HepG2 (cell line): ENCODE data around the gene IZUMO4. TPM values are rescaled to one million over a fixed set of nuclear protein-coding genes. Genes with fewer than 3 reads are reported as not detected.

Experiments used
- ARHGAP35 ChIP-seq: sonication (generic); formaldehyde crosslinking; IDR thresholded peaks from 2 replicates; pipeline ENCODE4 v1.9.0; 2022; ENCODE audit warnings: mild to moderate bottlenecking, inconsistent platforms, moderate library complexity, missing genetic modification reagents, borderline replicate concordance
- ATF4 ChIP-seq, 2 experiments: fragments of 450-650 bp in 1 of 2; sonication (generic) in 1 of 2; formaldehyde crosslinking; IDR thresholded peaks; 2 replicates each; pipeline versions ENCODE4 v1.5.0 to v1.8.0; 2020 to 2022; ENCODE audit warnings: mild to moderate bottlenecking in 1 of 2, missing genetic modification reagents in 1 of 2
- HNF4A ChIP-seq: sonication (generic); formaldehyde crosslinking; IDR thresholded peaks from 2 replicates; pipeline ENCODE4 v1.4.0; 2020; ENCODE audit warnings: missing genetic modification reagents
- HNF4G ChIP-seq, 2 experiments: sonication (generic) in 1 of 2; formaldehyde crosslinking in 1 of 2; IDR thresholded peaks; 2 replicates each; pipeline versions ENCODE4 v1.4.0 to v1.6.1; 2011 to 2020; ENCODE audit warnings: borderline replicate concordance in 2 of 2, low read depth in 2 of 2, mild to moderate bottlenecking in 2 of 2, low read length in 1 of 2, missing genetic modification reagents in 1 of 2, moderate library complexity in 1 of 2
- IKZF5 ChIP-seq: IDR thresholded peaks from 2 replicates; pipeline ENCODE4 v1.6.1; 2018; ENCODE audit warnings: missing genetic modification reagents, mild to moderate bottlenecking, missing compliant biosample characterization
- JUN ChIP-seq: sonication (generic); formaldehyde crosslinking; IDR thresholded peaks from 2 replicates; pipeline ENCODE4 v1.4.0; 2020; ENCODE audit warnings: mild to moderate bottlenecking, missing genetic modification reagents
- LCORL ChIP-seq, 2 experiments: fragments of 450-650 bp in 1 of 2; sonication (generic) in 1 of 2; formaldehyde crosslinking in 1 of 2; IDR thresholded peaks; 2 replicates each; pipeline versions ENCODE4 v1.5.0 to v1.6.1; 2017 to 2020; ENCODE audit warnings: antibody characterized with exemption in 1 of 2, missing genetic modification reagents in 1 of 2
- MAF1 ChIP-seq: sonication (generic); formaldehyde crosslinking; IDR thresholded peaks from 2 replicates; pipeline ENCODE4 v1.5.0; 2020; ENCODE audit warnings: missing genetic modification reagents, borderline replicate concordance
- MAZ ChIP-seq, 2 experiments: sonication (generic) in 1 of 2; formaldehyde crosslinking in 1 of 2; IDR thresholded peaks; 2 replicates each; pipeline versions ENCODE4 v1.5.0 to v1.6.1; 2012 to 2020; ENCODE audit warnings: low read depth in 2 of 2, mild to moderate bottlenecking in 2 of 2, borderline replicate concordance in 1 of 2, improper control_type of control experiment in 1 of 2, low read length in 1 of 2, missing genetic modification reagents in 1 of 2, moderate library complexity in 1 of 2
- SNRNP70 ChIP-seq: fragments of 200-400 bp; formaldehyde crosslinking; IDR thresholded peaks from 2 replicates; pipeline ENCODE4 v1.6.1; 2017; ENCODE audit warnings: mild to moderate bottlenecking, low read depth, low read length, moderate library complexity
- TAF15 ChIP-seq: fragments of 200-400 bp; formaldehyde crosslinking; IDR thresholded peaks from one replicate; pipeline ENCODE4 v1.6.1; 2018; ENCODE audit warnings: mild to moderate bottlenecking, low read depth, low read length; ENCODE audit not compliant: poor library complexity, severe bottlenecking
- ZBTB21 ChIP-seq: sonication (generic); formaldehyde crosslinking; IDR thresholded peaks from 2 replicates; pipeline ENCODE4 v1.4.0; 2020; ENCODE audit warnings: missing genetic modification reagents
- ZKSCAN5 ChIP-seq: sonication (generic); formaldehyde crosslinking; IDR thresholded peaks from 2 replicates; pipeline ENCODE4 v1.5.1; 2020; ENCODE audit warnings: mild to moderate bottlenecking, missing genetic modification reagents
- ZNF335 ChIP-seq: sonication (generic); formaldehyde crosslinking; IDR thresholded peaks from 2 replicates; pipeline ENCODE4 v1.4.0; 2020; ENCODE audit warnings: missing genetic modification reagents
- ZNF382 ChIP-seq: sonication (generic); formaldehyde crosslinking; IDR thresholded peaks from 2 replicates; pipeline ENCODE4 v1.5.0; 2020; ENCODE audit warnings: missing genetic modification reagents, mild to moderate bottlenecking, borderline replicate concordance
- ZNF704 ChIP-seq: sonication (generic); formaldehyde crosslinking; IDR thresholded peaks from 2 replicates; pipeline ENCODE4 v1.8.1; 2023; ENCODE audit warnings: mild to moderate bottlenecking, inconsistent platforms, moderate library complexity, missing genetic modification reagents, borderline replicate concordance
- ZNF776 ChIP-seq: sonication (generic); formaldehyde crosslinking; IDR thresholded peaks from 2 replicates; pipeline ENCODE4 v1.4.0; 2020; ENCODE audit warnings: mild to moderate bottlenecking, missing genetic modification reagents
- ZNF777 ChIP-seq: sonication (generic); formaldehyde crosslinking; IDR thresholded peaks from 2 replicates; pipeline ENCODE4 v1.4.0; 2020; ENCODE audit warnings: missing genetic modification reagents
- ZNF850 ChIP-seq: sonication (generic); formaldehyde crosslinking; conservative IDR thresholded peaks from 2 replicates; pipeline ENCODE4 v1.9.0; 2021; ENCODE audit warnings: mild to moderate bottlenecking, missing genetic modification reagents
- polyA plus RNA-seq, 8 experiments: library from polyadenylated mRNA; depleted of rRNA in 3 of 8; stranded (reverse) in 7 of 8; unstranded in 1 of 8; fragments of >200 nt; fragmentation: Illumina TruSeq in 4 of 8; extraction: Trizol in 4 of 8; gene quantifications; 2 replicates each; pipeline versions ENCODE4 v1.2.1 to v1.2.3, GENCODE V29; 2011 to 2016; ENCODE audit warnings: low read depth in 4 of 8, missing spikeins in 1 of 8, mixed read lengths in 1 of 8; ENCODE audit not compliant: insufficient read depth in 1 of 8
- total RNA-seq, 5 experiments: library from RNA; depleted of rRNA; stranded (reverse); fragments of >200 nt; fragmentation: Illumina TruSeq; extraction: Trizol; gene quantifications; 2 replicates each; pipeline ENCODE4 v1.2.3, GENCODE V29; 2016; ENCODE audit warnings: low read depth in 1 of 5
- TF ChIP-seq, protein P1 (sequence below): sonication (generic); formaldehyde crosslinking; IDR thresholded peaks from 2 replicates; pipeline ENCODE4 v1.4.0; 2020; ENCODE audit warnings: missing genetic modification reagents
- TF ChIP-seq, protein P2 (sequence below): sonication (generic); formaldehyde crosslinking; IDR thresholded peaks from 2 replicates; pipeline ENCODE4 v1.4.0; 2020; ENCODE audit warnings: mild to moderate bottlenecking, missing genetic modification reagents
- TF ChIP-seq, protein P3 (sequence below): fragments of 450-650 bp; IDR thresholded peaks from 2 replicates; pipeline ENCODE4 v1.6.1; 2016

IZUMO4 gene
- total and polyA plus RNA-seq, 2 of the 13 experiments (the other 11 are each of a cell fraction or from before 2014, with no cell fraction given) = 0.77 to 3.9 TPM

DNA sequence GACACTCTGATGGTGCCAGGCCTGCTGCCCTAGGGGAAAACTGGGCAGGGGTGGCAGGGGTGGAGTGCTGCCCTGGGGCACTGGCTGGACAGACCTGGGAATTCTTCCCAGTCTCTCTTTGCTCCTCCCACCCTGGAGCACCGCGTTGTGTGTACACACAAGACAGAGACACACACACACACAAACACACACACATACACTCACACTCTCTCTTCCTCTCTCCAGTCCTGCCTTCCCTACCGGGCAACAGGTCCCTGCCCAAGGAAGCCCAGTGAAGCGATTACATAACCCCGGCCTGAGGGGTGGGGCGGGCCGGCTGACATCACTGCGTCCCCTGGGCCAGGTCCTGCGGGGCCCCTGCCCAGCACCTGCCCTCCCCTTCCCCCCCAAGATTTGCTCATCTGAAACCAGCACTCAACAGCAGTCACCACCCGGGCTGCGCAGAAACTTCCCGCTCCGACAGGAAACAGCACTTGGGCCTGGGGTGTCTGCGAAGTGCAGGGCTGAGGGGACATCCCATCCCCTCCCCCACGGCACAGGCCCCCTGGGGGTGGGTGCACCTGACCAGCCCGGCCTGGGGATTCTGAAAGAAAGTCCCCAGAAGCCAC lies 46.9 kb upstream of the IZUMO4 start (continued):
- TF ChIP-seq HNF4A (CRISPR knock-in tag) (no peak), MAZ (IDR thresholded peaks at IDR 0.05; ENCODE audit: borderline replicate concordance, low read depth, low read length) (no peak), MAZ (CRISPR knock-in tag; IDR thresholded peaks at IDR 0.05; ENCODE audit: low read depth) (peak; percentile 61; the same call in 1 of the 2 replicates), ZNF777 (CRISPR knock-in tag) (no peak), ZNF382 (CRISPR knock-in tag) (no peak), ATF4 (CRISPR knock-in tag; IDR thresholded peaks at IDR 0.05) (0 out of 4 replicates have a peak, but pooled peaks of 1 of the 2 experiments have one; percentile 24), ZNF776 (CRISPR knock-in tag) (no peak), TAF15 (no peak), HNF4G (IDR thresholded peaks at IDR 0.05; ENCODE audit: borderline replicate concordance, low read depth, low read length) (no peak), HNF4G (CRISPR knock-in tag; IDR thresholded peaks at IDR 0.05; ENCODE audit: borderline replicate concordance, low read depth) (no peak), IKZF5 (CRISPR knock-in tag) (peak; percentile 40; the same call in 1 of the 2 replicates), ZKSCAN5 (CRISPR knock-in tag) (no peak), ZNF850 (CRISPR knock-in tag) (no peak), LCORL (IDR thresholded peaks at IDR 0.05) (no peak), LCORL (CRISPR knock-in tag; IDR thresholded peaks at IDR 0.05) (peak; percentile 81), SNRNP70 (no peak), ZNF704 (CRISPR knock-in tag) (no peak), JUN (CRISPR knock-in tag) (no peak), MAF1 (CRISPR knock-in tag) (no peak), ZNF335 (CRISPR knock-in tag) (no peak), ZBTB21 (CRISPR knock-in tag) (no peak), ARHGAP35 (CRISPR knock-in tag) (no peak)
- TF ChIP-seq, protein P1, sequence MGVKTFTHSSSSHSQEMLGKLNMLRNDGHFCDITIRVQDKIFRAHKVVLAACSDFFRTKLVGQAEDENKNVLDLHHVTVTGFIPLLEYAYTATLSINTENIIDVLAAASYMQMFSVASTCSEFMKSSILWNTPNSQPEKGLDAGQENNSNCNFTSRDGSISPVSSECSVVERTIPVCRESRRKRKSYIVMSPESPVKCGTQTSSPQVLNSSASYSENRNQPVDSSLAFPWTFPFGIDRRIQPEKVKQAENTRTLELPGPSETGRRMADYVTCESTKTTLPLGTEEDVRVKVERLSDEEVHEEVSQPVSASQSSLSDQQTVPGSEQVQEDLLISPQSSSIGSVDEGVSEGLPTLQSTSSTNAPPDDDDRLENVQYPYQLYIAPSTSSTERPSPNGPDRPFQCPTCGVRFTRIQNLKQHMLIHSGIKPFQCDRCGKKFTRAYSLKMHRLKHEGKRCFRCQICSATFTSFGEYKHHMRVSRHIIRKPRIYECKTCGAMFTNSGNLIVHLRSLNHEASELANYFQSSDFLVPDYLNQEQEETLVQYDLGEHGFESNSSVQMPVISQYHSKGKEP (CRISPR knock-in tag) = no peak
- TF ChIP-seq, protein P2, sequence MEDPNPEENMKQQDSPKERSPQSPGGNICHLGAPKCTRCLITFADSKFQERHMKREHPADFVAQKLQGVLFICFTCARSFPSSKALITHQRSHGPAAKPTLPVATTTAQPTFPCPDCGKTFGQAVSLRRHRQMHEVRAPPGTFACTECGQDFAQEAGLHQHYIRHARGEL (CRISPR knock-in tag) = no peak
- TF ChIP-seq, protein P3, sequence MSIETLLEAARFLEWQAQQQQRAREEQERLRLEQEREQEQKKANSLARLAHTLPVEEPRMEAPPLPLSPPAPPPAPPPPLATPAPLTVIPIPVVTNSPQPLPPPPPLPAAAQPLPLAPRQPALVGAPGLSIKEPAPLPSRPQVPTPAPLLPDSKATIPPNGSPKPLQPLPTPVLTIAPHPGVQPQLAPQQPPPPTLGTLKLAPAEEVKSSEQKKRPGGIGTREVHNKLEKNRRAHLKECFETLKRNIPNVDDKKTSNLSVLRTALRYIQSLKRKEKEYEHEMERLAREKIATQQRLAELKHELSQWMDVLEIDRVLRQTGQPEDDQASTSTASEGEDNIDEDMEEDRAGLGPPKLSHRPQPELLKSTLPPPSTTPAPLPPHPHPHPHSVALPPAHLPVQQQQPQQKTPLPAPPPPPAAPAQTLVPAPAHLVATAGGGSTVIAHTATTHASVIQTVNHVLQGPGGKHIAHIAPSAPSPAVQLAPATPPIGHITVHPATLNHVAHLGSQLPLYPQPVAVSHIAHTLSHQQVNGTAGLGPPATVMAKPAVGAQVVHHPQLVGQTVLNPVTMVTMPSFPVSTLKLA = no peak
